HuH-7.5 (cell line): ENCODE measurements around the gene DNAJC4.
A peak's percentile ranks its signal among the peaks of the same experiment; 100 is the strongest.

Experiments used
- DNase-seq: peaks from one replicate; pipeline ENCODE4 v3.0.0; 2011; ENCODE audit warnings: low spot score

DNAJC4 gene

DNA sequence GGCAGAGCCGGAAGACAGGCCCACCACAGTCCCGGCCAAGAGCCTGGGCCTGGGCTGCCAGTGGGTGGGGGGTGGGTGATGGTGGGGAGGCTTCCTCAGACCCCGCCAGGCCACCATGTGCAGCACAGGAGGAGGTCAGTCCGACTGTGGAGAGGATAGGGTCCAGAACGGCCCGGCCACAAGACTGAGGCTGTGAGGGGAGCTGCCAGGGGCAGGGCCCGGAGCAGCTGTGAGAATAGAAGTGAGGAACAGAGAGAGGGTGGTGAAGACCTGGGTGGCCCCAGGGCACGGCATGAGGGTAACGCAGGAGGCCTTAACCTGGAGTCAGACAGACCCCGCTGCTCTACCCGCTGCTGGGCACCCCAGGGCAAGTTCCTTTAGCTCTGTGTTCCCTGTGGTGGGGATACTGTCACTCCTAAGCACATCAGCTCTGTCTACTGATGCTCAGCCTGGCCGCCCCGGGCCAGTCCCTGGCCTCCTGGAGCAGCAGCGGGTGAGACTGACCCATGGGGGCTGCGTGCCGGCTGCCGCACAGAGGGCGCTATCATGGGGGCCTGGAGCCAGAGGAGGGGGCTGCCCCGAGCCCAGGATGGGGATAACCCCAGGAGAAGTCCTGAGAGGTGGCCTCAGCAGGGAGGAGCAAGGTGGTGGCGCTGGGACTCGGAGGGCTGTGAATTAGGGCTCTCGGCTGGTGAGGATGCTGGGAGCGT is 22.1 kb upstream of the DNAJC4 start:
- DNase-seq: no peak

DNA sequence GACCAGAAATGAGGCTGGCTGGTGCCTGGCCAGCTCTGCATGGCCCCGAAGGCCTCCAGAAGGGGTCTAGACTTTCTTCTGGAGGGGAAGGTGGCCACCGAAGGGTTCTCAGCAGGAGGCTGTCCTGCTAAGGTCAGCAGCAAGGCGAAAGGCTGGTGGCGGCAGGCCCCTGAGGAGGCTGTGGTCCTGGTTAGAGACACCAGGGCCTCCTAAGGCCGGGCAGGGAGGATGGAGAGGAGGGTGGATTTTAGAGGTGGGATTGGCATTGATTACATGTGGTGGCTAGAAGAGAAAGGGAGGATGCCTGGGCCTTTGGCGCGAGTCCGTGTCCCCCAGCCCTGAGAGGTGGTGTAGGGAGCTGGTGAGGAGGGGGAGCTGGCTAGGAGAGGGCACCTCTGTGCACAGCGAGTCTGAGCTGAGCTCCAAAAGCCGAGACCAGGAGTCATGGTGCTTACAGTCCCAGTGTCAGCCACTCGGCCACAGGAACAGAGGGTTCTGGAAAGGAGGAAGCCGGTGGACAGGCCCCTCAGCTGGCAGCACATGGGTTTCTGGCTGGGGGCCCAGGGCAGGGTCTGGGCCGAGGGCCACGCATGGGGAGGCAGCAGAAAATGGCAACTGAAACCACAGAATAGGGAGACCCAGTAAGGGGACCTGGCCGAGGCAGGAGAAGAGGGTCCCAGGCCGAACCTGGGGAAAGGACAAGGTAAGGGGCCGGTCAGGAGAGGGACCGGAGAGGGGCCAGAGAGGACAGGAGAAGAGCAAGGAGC is 21.4 kb upstream of the DNAJC4 start:
- DNase-seq: no peak

GRCh38 chr11:64209563-64209843 is 20.8 kb upstream of the DNAJC4 start:
- DNase-seq: no peak

DNA sequence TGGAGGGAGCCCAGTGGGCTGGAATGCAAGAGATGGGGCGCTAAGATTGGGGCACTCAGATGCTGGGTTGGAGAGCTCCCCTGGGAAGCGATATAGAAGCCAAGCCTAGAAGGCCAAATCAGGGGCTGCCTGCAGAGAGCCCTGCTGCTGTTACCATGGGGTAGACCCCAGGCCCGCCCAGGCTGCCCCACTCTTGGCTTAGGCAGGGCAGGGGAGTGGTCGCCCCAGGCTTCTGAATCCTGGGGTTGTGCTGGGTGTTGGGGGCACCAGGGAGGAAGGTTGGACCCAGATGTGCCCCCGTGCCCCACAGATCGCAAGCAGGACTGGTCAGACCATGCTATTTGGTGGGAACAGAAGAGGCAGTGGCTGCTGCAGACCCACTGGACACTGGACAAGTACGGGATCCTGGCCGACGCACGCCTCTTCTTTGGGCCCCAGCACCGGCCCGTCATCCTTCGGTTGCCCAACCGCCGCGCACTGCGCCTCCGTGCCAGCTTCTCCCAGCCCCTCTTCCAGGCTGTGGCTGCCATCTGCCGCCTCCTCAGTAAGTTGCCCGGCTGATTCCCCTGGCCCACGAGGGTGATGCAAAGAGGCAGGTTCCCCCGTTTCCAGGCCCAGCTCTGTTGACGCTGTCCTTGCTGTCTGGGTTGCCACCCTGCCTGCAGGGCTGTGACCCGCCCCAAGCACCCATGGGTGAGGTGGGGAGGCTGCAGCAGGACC is 19.9 kb upstream of the DNAJC4 start:
- no peak for DNase-seq

DNA sequence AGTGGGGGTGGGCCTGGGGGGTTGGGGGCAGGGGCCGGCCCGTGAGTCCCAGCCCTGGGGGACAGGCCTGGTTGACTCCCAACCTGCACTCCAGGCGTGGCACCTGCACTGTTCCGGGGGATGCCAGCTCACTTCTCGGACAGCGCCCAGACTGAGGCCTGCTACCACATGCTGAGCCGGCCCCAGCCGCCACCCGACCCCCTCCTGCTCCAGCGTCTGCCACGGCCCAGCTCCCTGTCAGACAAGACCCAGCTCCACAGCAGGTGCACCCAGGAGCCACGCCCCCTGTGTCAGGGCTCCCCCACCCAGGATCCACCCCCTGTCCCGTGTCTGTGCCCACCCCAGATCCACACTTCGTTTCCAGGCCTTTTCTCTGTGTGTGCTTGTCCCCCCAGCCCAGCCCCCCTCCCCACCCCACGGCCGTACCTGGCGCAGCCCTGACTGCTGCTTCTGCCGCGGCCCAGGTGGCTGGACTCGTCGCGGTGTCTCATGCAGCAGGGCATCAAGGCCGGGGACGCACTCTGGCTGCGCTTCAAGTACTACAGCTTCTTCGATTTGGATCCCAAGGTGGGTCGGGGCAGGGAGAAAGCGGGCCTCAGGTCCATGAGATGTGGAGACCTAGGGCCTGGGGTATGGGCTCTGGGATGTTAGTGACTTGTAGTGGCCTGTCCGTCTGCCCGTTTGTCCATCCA is 19.0 kb upstream of the DNAJC4 start:
- no peak for DNase-seq

- DNase-seq: no peak
Measured at GRCh38 chr11:64216879-64217278, 13.5 kb upstream of the DNAJC4 start.

- DNase-seq: no peak
Measured at GRCh38 chr11:64218628-64219353, 11.6 kb upstream of the DNAJC4 start.

- DNase-seq: no peak
Measured at GRCh38 chr11:64219354-64219684, 11.0 kb upstream of the DNAJC4 start.

GRCh38 chr11:64219755-64220154 is 10.6 kb upstream of the DNAJC4 start:
- DNase-seq: no peak

DNA sequence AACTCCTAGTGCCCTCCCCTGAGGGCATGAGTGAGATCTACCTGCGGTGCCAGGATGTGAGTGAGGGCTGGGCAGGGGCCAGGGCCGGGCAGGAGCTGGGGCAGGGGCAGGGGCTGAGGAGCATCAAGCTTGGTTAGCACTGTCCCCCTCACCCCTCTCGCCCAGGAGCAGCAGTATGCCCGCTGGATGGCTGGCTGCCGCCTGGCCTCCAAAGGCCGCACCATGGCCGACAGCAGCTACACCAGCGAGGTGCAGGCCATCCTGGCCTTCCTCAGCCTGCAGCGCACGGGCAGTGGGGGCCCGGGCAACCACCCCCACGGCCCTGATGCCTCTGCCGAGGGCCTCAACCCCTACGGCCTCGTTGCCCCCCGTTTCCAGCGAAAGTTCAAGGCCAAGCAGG is 10.1 kb upstream of the DNAJC4 start:
- DNase-seq: no peak

DNA sequence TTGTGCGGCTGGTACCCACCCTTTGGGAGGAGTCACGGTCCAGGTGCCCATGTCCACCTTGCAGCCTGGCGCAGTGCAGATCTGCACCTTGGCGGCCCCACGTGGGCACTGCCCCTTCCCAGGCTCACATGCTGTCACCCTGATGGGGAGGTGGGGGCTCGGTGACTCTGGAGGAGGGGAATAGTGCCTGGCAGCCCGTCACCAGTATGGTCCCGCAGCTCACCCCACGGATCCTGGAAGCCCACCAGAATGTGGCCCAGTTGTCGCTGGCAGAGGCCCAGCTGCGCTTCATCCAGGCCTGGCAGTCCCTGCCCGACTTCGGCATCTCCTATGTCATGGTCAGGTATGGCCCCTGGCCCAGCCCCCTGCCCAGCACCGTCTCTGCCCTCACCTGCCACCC is 9.6 kb upstream of the DNAJC4 start:
- no peak for DNase-seq

DNA sequence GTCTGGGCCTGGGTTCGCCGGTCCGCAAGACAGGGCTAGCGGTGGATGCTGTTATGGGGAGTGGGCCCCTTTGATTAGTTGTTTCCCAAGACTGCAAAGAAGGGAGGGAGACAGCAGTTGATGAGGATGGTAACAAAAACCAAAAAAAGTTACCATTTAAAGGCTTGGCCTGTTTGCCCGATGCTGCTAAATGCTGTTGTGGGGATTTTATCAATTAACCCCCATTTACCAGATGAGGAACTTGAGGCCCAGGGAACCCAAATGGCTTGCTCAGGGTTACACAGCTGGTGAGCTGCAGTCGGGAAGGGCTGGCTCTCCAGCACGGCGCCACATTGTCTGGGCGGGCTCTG is 7.7 kb upstream of the DNAJC4 start:
- DNase-seq: no peak

DNA sequence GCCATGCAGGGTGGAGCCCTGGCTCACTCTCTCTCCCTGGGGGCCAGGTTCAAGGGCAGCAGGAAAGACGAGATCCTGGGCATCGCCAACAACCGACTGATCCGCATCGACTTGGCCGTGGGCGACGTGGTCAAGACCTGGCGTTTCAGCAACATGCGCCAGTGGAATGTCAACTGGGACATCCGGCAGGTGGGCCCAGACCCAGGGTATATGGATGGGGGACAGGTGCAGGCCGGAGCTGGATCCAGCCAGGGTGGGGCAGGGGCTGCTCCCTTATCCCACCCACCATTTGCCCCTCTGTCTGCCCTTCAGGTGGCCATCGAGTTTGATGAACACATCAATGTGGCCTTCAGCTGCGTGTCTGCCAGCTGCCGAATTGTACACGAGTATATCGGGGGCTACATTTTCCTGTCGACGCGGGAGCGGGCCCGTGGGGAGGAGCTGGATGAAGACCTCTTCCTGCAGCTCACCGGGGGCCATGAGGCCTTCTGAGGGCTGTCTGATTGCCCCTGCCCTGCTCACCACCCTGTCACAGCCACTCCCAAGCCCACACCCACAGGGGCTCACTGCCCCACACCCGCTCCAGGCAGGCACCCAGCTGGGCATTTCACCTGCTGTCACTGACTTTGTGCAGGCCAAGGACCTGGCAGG is 7.2 kb upstream of the DNAJC4 start:
- DNase-seq: no peak

DNA sequence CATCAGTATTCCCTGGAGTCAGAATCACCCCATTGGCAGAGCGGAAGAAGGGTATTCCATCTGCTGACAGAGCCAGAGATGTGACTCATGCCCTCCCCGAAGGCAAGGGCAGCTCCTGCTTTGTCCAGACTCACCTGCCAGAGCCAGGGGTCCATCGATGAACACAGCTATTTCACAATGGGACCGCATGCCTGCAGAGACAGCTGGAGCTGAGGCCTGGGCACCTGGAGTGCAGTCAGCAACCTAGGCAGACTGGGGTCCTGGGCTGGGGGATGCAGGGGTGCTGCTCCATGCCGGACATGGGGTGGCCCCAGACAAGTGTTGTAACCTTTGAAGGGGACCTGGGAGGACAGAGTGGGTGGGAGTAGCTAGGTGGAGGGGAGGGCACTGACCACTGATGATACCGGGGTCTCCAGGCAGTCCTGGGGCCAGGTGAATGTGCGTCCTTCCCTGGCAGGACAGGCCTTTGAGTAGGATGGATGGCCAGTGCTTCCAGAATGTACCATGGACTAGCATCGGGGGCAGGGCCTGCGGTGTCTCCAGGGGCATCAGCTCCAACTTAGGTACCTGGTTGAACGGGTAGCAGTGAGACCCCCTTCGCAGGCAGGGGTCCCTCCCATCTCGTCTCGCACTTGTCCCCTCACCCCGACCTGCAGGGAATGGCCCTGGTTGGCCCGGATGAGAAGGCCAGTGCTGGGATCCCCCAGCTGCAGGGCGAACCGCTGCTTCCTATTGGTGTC is 6.0 kb upstream of the DNAJC4 start:
- no peak for DNase-seq

GRCh38 chr11:64224891-64225607 is 5.3 kb upstream of the DNAJC4 start:
- no peak for DNase-seq

DNA sequence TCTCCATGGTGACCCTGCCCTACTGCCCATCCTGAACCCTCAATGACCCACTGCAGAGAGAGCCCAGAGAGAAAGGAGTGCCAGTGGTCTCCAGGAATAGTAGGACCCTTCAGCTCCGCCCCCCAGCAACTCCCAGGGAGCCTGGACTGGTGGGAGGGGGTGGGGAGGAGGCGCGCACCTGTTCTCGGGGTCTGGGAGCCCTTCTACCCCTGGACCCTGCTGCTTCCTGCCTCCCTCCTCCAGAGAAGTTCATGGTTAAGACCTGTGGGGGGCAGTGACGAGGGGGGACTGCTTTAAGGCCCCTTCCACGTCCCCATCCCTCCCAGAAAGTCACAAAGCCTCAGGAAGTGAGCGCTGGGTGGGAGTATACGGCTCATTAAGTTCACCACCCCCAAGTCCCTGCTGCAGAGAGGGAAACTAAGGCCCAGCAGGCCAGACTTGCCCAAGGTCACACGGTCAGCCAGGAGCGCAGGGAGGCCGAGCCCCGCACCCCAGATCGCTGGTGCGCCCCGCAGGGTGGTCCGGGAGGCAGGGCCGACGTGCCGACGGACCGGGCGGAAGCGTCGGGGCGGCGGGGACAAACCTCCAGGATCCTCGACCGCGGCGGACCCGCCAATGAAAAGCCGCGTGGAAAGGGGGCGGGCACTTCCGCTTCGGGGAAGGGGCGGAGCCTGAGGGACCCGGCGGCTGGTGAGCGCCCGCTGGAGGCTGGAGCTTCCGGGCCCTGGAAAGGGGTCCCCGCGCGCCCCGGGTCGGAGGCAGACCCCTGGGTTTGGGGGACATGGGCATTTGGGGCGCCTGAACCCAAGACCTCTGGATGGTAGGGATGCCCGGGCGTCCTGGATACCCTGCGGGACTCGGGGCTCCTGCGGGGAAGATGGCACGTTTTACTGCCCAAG is 4.5 kb upstream of the DNAJC4 start, which contains the start of the genes NUDT22 and TRPT1:
Gene NUDT22, plus strand, starts transcription at position 667 of the 899 bp plus-strand sequence. CDS start 379 bp downstream, outside the sequence.
Gene TRPT1, minus strand, starts transcription at position 579 of the 899 bp plus-strand sequence. Its CDS starts 326 bp downstream, at position 253.
- DNase-seq: peak; percentile 90

- no peak for DNase-seq
Measured at GRCh38 chr11:64226507-64227051, 3.8 kb upstream of the DNAJC4 start.

DNA sequence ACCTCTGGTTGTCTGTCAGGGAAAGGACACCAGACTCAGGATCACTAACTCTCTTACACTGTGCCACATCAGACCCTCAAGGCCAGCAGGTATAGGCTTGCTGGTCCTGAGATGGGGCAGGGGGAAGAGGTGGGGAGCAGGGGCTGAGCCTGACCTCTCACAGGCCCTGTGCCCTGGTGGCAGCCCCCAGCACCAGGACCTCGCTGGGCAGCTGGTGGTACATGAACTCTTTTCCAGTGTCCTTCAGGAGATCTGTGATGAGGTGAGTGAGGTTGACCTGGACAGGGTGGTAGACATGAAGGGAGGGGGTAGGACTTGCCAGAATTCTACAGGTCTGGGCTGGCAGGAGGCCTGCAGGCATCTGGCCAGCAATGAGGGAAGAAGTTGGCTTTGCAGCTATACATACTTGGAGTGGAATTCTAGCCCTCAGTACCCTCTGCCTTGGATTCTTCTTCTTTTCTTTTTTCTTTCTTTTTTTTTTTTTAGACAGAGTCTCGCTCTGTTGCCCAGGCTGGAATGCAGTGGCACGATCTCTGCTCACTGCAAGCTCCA is 2.9 kb upstream of the DNAJC4 start:
- DNase-seq: no peak
